Ishikawa (cell line): ENCODE data around the gene USP40.

Experiments used
- CEBPB ChIP-seq: IDR thresholded peaks from 2 replicates; pipeline ENCODE4 v1.6.1; 2012
- CREB1 ChIP-seq: IDR thresholded peaks from 2 replicates; pipeline ENCODE4 v1.6.1; 2012; ENCODE audit warnings: low read depth
- EGR1 ChIP-seq: IDR thresholded peaks from 2 replicates; pipeline ENCODE4 v1.6.1; 2012
- EP300 ChIP-seq: IDR thresholded peaks from 2 replicates; pipeline ENCODE4 v1.6.1; 2012; ENCODE audit warnings: borderline replicate concordance
- FOXM1 ChIP-seq: IDR thresholded peaks from 2 replicates; pipeline ENCODE4 v1.6.1; 2012; ENCODE audit warnings: low read depth, borderline replicate concordance
- NFIC ChIP-seq: IDR thresholded peaks from 2 replicates; pipeline ENCODE4 v1.6.1; 2012
- RAD21 ChIP-seq: IDR thresholded peaks from 2 replicates; pipeline ENCODE4 v1.6.1; 2012; ENCODE audit warnings: low read depth
- TAF1 ChIP-seq: IDR thresholded peaks from 2 replicates; pipeline ENCODE4 v1.6.1; 2012; ENCODE audit warnings: low read depth, mild to moderate bottlenecking
- TCF12 ChIP-seq: IDR thresholded peaks from 2 replicates; pipeline ENCODE4 v1.6.1; 2012; ENCODE audit warnings: low read depth
- TEAD4 ChIP-seq: IDR thresholded peaks from 2 replicates; pipeline ENCODE4 v1.6.1; 2012
- YY1 ChIP-seq: IDR thresholded peaks from 2 replicates; pipeline ENCODE4 v1.6.1; 2012; ENCODE audit warnings: low read depth
- ZBTB7A ChIP-seq: IDR thresholded peaks from 2 replicates; pipeline ENCODE4 v1.6.1; 2012; ENCODE audit warnings: low read depth
- TF ChIP-seq, protein P1 (sequence below): IDR thresholded peaks from 2 replicates; pipeline ENCODE4 v1.6.1; 2012; ENCODE audit warnings: low read depth, mild to moderate bottlenecking
- TF ChIP-seq, protein P2 (sequence below): IDR thresholded peaks from 2 replicates; pipeline ENCODE4 v1.6.1; 2012
- TF ChIP-seq, protein P3 (sequence below): IDR thresholded peaks from 2 replicates; pipeline ENCODE4 v1.6.1; 2012

USP40 gene

DNA sequence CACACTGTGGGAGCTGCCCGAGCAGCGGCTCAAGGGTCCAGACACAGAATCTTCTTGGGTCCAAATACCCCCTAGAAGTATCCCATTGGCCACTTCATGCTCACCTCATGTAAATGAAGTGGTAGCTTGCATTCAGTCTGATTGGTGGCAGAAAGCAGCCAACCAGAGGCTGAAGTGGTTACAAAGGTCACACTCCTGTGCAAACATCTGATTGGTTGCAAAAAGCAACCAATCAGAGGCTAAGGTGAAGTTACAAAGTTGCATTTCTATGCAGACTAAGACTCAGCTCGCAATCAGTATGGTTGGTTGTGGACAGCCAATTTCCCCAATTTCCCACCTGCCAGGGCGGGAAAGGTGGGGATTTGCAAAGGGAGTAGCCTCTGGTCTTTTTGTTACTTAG, 118.0 kb downstream of the USP40 start:
- TF ChIP-seq RAD21: no peak
- no peak for TF ChIP-seq FOXM1
- TF ChIP-seq EP300: no peak
- no peak for TF ChIP-seq EGR1
- TF ChIP-seq ZBTB7A: no peak
- no peak for TF ChIP-seq CEBPB
- no peak for TF ChIP-seq TAF1
- TF ChIP-seq, protein P1, sequence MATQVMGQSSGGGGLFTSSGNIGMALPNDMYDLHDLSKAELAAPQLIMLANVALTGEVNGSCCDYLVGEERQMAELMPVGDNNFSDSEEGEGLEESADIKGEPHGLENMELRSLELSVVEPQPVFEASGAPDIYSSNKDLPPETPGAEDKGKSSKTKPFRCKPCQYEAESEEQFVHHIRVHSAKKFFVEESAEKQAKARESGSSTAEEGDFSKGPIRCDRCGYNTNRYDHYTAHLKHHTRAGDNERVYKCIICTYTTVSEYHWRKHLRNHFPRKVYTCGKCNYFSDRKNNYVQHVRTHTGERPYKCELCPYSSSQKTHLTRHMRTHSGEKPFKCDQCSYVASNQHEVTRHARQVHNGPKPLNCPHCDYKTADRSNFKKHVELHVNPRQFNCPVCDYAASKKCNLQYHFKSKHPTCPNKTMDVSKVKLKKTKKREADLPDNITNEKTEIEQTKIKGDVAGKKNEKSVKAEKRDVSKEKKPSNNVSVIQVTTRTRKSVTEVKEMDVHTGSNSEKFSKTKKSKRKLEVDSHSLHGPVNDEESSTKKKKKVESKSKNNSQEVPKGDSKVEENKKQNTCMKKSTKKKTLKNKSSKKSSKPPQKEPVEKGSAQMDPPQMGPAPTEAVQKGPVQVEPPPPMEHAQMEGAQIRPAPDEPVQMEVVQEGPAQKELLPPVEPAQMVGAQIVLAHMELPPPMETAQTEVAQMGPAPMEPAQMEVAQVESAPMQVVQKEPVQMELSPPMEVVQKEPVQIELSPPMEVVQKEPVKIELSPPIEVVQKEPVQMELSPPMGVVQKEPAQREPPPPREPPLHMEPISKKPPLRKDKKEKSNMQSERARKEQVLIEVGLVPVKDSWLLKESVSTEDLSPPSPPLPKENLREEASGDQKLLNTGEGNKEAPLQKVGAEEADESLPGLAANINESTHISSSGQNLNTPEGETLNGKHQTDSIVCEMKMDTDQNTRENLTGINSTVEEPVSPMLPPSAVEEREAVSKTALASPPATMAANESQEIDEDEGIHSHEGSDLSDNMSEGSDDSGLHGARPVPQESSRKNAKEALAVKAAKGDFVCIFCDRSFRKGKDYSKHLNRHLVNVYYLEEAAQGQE: no peak
- no peak for TF ChIP-seq CREB1
- TF ChIP-seq, protein P2, sequence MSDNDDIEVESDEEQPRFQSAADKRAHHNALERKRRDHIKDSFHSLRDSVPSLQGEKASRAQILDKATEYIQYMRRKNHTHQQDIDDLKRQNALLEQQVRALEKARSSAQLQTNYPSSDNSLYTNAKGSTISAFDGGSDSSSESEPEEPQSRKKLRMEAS: no peak
- no peak for TF ChIP-seq NFIC
- no peak for TF ChIP-seq YY1
- TF ChIP-seq TCF12: no peak
- TF ChIP-seq, protein P3, sequence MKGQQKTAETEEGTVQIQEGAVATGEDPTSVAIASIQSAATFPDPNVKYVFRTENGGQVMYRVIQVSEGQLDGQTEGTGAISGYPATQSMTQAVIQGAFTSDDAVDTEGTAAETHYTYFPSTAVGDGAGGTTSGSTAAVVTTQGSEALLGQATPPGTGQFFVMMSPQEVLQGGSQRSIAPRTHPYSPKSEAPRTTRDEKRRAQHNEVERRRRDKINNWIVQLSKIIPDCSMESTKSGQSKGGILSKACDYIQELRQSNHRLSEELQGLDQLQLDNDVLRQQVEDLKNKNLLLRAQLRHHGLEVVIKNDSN: no peak
- no peak for TF ChIP-seq TEAD4

DNA sequence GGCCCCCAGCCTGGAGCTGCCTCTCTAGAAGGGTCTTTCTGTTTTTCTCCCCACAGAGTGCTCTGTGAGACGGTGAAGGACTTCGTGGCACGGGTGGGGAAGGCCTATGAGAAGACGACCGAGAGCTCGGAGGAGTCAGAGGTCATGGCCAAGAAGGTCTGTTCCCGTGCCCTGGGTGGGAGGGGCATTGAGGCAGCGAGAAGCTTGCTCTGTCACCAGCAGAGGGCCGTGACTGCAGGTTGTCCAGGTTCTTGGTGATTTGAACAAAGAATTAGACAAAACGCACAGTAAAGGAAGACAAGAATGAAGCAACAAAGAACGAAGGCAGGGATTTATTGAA, 118.4 kb downstream of the USP40 start:
- TF ChIP-seq FOXM1: no peak
- TF ChIP-seq, protein P2: no peak
- TF ChIP-seq EGR1: no peak

DNA sequence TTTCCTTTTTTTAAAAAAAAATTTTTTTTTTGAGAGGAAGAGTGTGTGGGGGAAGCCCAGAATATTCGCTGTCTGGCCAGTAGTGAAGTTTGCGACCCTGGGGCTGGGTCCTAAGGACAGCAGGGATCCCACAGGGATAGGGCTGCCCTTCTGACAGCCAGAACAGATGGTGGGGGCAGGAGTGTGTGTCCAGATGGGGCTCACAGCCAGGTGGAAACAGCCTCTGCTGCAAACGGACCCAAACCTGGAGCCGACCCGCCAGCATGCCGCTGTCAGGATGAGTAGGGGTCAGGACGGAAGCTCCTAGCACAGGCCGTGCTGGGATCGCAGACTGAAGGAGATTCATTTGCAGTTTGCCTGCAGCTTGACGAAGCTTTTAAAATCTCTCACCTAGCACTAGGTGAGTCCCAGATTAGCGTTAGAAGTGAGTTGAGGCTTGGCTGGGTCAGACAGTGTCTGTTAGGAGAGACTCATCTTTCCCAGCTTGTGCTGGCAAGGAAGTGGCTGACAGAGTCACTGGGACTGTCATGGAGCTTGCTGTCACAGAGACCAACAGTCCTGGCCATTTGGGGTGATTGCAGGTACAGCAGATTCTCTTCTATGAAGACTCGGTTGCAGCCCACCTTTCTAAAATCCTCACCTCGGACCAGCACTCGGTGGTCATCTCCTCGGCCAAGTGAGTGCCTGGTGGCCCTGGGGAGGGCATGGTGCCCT, 118.9 kb downstream of the USP40 start:
- TF ChIP-seq EGR1 (no peak), NFIC (no peak), CREB1 (no peak), TCF12 (no peak), ZBTB7A (no peak)
- TF ChIP-seq, protein P1: no peak

DNA sequence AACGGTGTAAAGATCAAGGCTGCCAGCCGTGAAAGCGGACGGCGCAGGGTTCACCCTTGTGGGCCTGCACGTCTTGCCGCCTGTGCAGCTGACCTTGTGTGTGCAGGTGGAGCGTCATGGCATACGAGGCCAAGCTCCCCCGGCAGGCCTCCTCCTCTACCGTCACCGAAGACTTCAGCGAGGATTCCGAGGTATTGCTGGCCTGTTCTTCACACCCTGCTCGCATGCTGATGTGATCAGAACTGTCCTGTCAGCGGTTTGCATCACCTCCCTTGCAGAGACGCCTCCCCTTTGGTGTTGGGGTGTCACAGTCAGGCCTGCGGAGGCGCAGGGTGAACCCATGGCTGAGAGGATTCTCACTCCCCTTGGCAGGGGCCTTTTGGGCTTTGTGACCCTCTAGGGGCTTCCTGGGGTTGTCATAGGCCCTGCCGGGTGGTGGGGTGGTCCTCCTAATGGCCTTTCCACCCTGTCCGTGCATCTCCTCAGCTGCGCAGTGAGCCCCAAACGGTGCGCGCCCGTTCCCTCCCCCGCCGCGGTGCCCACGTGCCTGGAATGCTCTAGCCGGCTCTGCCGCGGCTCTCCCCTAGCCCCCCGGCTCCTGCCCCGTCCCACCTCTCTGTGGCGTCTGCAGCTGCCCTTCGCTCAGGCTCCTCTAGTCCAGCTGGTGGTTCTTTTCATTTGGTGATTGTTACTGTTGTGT, 119.8 kb downstream of the USP40 start:
- no peak for TF ChIP-seq NFIC
- TF ChIP-seq, protein P3: no peak

DNA sequence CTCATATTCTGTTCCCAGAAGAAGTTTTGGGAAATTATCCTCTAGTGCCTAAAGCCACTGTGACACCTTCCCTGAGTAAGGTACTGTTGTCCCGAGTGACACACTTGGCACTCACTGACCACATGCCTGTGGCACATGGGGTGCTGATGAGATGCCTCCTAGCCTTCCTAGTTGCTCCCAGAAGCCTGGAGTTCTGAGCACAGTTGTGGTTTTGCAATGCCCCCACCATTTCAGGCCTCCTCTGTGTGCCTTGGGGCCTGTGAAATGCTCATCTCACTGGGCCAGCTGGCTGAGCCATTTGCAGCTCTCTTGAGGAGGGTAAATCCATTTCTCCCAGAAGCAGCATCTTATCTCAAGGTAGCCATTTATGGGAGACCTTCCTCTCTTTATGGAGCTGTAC, 120.5 kb downstream of the USP40 start:
- TF ChIP-seq YY1 (no peak), CREB1 (no peak), ZBTB7A (no peak), EGR1 (no peak), TEAD4 (no peak)
- TF ChIP-seq, protein P1: no peak
